GM18951 (cell line): ENCODE measurements around the gene RNF123.

Experiments
- POLR2A ChIP-seq: IDR thresholded peaks from 4 replicates; pipeline ENCODE4 v1.6.1; 2011; ENCODE audit warnings: mild to moderate bottlenecking; ENCODE audit not compliant: insufficient read length, insufficient read depth; ENCODE audit errors: extremely low read depth
- in situ Hi-C: fragments of 300-500 bp; cut with MboI; formaldehyde crosslinking; loops from one replicate; pipeline ENCODE4 v1.12.0; 2022; ENCODE audit warnings: low sequenced_read_pairs, mixed read lengths, inconsistent platforms; ENCODE audit not compliant: unreplicated experiment

The RNF123 gene

GRCh38 chr3:49720855-49721595 is 31.7 kb downstream of the RNF123 start:
- in situ Hi-C loops, result no loop called here
- TF ChIP-seq POLR2A, result no peak

- TF ChIP-seq POLR2A, result no peak
- in situ Hi-C loops, result no loop called here
Observed at GRCh38 chr3:49721596-49721895, 32.2 kb downstream of the RNF123 start.

- in situ Hi-C loops, result no loop called here
- peak; percentile 20 for TF ChIP-seq POLR2A
Observed at GRCh38 chr3:49721896-49722781, 32.8 kb downstream of the RNF123 start.

- in situ Hi-C loops, result no loop called here
Observed at GRCh38 chr3:49722896-49723295, 33.5 kb downstream of the RNF123 start.

GRCh38 chr3:49723296-49723627 is 33.9 kb downstream of the RNF123 start:
- in situ Hi-C loops, result no loop called here
- no peak for TF ChIP-seq POLR2A

More at GRCh38 chr3:49722896-49723295, 33.5 kb downstream of the RNF123 start:
- TF ChIP-seq POLR2A, result no peak

- peak; percentile 83 for TF ChIP-seq POLR2A
- in situ Hi-C loops, result no loop called here
Observed at GRCh38 chr3:49723628-49724551, 34.5 kb downstream of the RNF123 start, which contains the start of gene GMPPB. TSS of gene GMPPB (minus strand) at chr3:49723951. CDS start at chr3:49723726, 225 bp downstream.

GRCh38 chr3:49724586-49724985 is 35.2 kb downstream of the RNF123 start:
- in situ Hi-C loops, result no loop called here
- TF ChIP-seq POLR2A, result no peak

GRCh38 chr3:49725906-49726681 is 36.7 kb downstream of the RNF123 start:
- TF ChIP-seq POLR2A, result no peak
- in situ Hi-C loops, result no loop called here

GRCh38 chr3:49727154-49727923 is 38.0 kb downstream of the RNF123 start:
- TF ChIP-seq POLR2A, result no peak
- in situ Hi-C loops, result no loop called here

GRCh38 chr3:49727924-49728361 is 38.6 kb downstream of the RNF123 start:
- TF ChIP-seq POLR2A, result no peak
- in situ Hi-C loops, result no loop called here

- no peak for TF ChIP-seq POLR2A
- in situ Hi-C loops, result no loop called here
Observed at GRCh38 chr3:49729966-49730609, 40.7 kb downstream of the RNF123 start.
